Measurements from ENCODE around the gene PRDX5.

PRDX5 gene

DNA sequence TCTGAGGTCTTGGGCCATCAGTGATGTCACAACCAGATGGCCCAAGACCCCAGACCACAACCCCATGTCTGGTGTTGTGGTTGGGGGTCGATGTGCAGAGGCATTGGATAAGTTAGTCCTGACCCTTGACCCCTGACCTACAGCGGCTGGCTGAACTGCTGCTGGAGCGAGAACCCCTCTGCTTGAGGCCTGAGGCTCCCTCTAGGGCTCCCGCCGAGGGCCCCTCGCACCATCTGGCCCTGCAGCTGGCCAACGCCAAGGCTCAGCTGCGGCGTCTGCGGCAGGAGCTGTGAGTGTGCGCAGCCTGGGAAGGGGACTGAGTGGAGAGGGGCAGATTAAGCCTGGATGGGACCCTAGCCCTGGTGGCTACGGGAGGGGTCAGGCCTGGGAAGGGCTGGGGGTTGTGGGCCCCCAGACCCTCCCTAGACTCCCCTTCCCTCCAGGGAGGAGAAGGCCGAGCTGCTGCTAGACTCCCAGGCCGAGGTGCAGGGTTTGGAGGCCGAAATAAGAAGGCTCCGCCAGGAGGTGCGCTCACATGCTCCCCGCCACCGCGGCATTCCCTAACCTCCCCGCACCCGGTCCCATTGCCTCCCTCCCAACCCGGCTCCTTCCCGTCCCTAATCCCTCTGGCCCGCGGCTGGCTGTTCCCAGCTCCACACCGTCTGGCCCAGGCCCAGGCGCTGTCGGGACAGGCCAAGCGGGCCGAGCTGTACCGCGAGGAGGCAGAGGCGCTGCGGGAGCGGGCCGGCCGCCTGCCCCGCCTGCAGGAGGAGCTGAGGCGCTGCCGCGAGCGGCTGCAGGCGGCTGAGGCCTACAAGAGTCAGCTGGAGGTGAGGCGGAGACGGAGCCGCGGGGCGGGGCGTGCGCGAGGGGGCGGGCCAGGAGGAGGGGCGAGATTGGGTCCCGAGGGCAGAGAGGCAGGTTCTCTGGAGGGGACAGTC is 24.2 kb downstream of the PRDX5 start:
- Histone ChIP-seq H2AK5ac (ENCODE audit: low read depth, low read length) (peak overlapping the region; percentile 94), H3K27me3 (ENCODE audit: control insufficient read depth in 3 of 3, insufficient read depth in 3 of 3, low read depth in 1 of 3, low read length in 3 of 3) (peaks cover 0 to 41% (median 11%) of the 10 kb centered on the region in 3 experiments), H3K18ac (ENCODE audit: low read length) (peak overlapping the region; percentile 89), H4K91ac (ENCODE audit: low read depth, low read length, poor library complexity) (no peak overlapping the region), H3K27ac (replicated peaks; ENCODE audit: low read length) (no peak overlapping the region), H2BK120ac (ENCODE audit: low read depth, low read length) (peak overlapping the region; percentile 87), H2BK15ac (ENCODE audit: low read length) (peak overlapping the region; percentile 95), H3K36me3 (replicated peaks in 1 of 2; ENCODE audit: control insufficient read depth in 2 of 2, insufficient read depth in 2 of 2, low read length in 2 of 2) (no peaks in the 10 kb centered on the region), H3K14ac (ENCODE audit: low read length) (no peak overlapping the region), H3K4ac (ENCODE audit: low read length) (no peak overlapping the region), H3K23ac (ENCODE audit: low read depth, low read length, poor library complexity) (peak overlapping the region; percentile 94), H3K9ac (ENCODE audit: low read depth, low read length, poor library complexity) (peak overlapping the region; percentile 45), H3K4me1 (ENCODE audit: control insufficient read depth in 2 of 2, insufficient read depth in 1 of 2, low read depth in 1 of 2, low read length in 2 of 2) (peaks cover 6 to 16% of the 10 kb centered on the region in 2 donors), H2BK12ac (ENCODE audit: low read length) (peak overlapping the region; percentile 77), H3K4me2 (ENCODE audit: insufficient read depth, low read length, poor library complexity, severe bottlenecking) (peak overlapping the region; percentile 54), H3K79me1 (ENCODE audit: low read depth, low read length) (peaks cover 1% of the 10 kb centered on the region), H3K9me3 (replicated peaks in 1 of 2; ENCODE audit: control insufficient read depth in 2 of 2, insufficient read depth in 1 of 2, low read depth in 1 of 2, low read length in 2 of 2) (no peaks in the 10 kb centered on the region), H2BK5ac (ENCODE audit: low read length) (no peak overlapping the region), H4K8ac (ENCODE audit: low read depth, low read length) (no peak overlapping the region), H3K4me3 (ENCODE audit: low read length in 2 of 2) (peak overlapping the region in 1 of 2 donors; percentile 70), H2AFZ (ENCODE audit: low read length) (peak overlapping the region; percentile 92)
- WGBS, 2 donors (ENCODE audit: extremely low coverage in 2 of 2, insufficient read length in 2 of 2, insufficient replicate concordance in 1 of 2) = no CpG with 5 or more reads among the region's 55 CpGs
- DNase-seq (ENCODE audit: low spot score) = peak; percentile 80

DNA sequence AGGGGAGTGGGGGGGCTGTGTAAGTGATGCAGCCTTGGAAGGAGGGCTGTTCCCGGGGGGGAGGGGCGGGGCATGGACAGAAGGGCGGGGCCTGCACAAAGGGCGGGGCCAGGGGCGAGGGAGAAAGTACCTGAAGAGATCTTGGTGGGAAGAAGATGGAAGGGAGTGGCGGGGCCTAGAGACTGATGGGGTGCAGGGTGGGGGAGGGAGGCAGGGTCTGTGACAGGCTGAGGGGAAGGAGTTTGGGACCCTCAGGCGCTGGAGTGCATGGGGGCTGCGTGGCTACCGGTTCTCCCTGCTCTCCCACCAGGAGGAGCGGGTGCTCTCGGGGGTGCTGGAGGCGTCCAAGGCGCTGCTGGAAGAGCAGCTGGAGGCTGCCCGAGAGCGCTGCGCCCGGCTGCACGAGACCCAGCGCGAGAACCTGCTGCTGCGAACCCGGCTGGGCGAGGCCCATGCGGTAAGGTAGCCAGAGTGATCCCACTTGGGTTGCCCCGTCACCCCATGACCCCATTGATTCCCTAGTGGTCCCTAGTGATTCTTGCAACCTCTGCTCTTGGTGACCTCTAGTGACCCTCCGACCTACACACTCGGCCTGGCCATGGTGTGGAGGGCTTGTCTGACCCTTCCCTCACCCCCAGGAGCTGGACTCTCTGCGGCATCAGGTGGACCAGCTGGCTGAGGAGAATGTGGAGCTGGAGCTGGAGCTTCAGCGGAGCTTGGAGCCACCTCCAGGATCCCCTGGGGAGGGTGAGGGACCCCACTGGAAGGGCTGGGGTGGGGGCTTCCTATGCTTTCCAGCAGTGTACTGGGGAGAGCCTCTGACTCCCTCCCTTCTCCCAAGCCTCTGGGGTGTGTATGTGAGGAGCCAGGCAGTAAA is 25.2 kb downstream of the PRDX5 start:
- Histone ChIP-seq H2AK5ac (ENCODE audit: low read depth, low read length) (peak overlapping the region; percentile 86), H4K8ac (ENCODE audit: low read depth, low read length) (no peak overlapping the region), H3K4me1 (ENCODE audit: control insufficient read depth in 2 of 2, insufficient read depth in 1 of 2, low read depth in 1 of 2, low read length in 2 of 2) (peaks cover 8 to 16% of the 10 kb centered on the region in 2 donors), H2BK12ac (ENCODE audit: low read length) (peak overlapping the region; percentile 94), H3K4me2 (ENCODE audit: insufficient read depth, low read length, poor library complexity, severe bottlenecking) (peak overlapping the region; percentile 54), H3K79me1 (ENCODE audit: low read depth, low read length) (peaks cover 1% of the 10 kb centered on the region), H3K4me3 (ENCODE audit: low read length in 2 of 2) (no peak overlapping the region), H3K4ac (ENCODE audit: low read length) (no peak overlapping the region), H4K91ac (ENCODE audit: low read depth, low read length, poor library complexity) (no peak overlapping the region), H3K27me3 (ENCODE audit: control insufficient read depth in 3 of 3, insufficient read depth in 3 of 3, low read depth in 1 of 3, low read length in 3 of 3) (peaks cover 0 to 38% (median 11%) of the 10 kb centered on the region in 3 experiments), H3K23ac (ENCODE audit: low read depth, low read length, poor library complexity) (peak overlapping the region; percentile 45), H3K14ac (ENCODE audit: low read length) (peak overlapping the region; percentile 63), H2BK120ac (ENCODE audit: low read depth, low read length) (no peak overlapping the region), H3K27ac (replicated peaks; ENCODE audit: low read length) (no peak overlapping the region), H2BK15ac (ENCODE audit: low read length) (peak overlapping the region; percentile 91), H2BK5ac (ENCODE audit: low read length) (peak overlapping the region; percentile 72), H2AFZ (ENCODE audit: low read length) (peak overlapping the region; percentile 92), H3K9me3 (replicated peaks in 1 of 2; ENCODE audit: control insufficient read depth in 2 of 2, insufficient read depth in 1 of 2, low read depth in 1 of 2, low read length in 2 of 2) (no peaks in the 10 kb centered on the region), H3K9ac (ENCODE audit: low read depth, low read length, poor library complexity) (no peak overlapping the region), H3K18ac (ENCODE audit: low read length) (peak overlapping the region; percentile 87), H3K36me3 (replicated peaks in 1 of 2; ENCODE audit: control insufficient read depth in 2 of 2, insufficient read depth in 2 of 2, low read length in 2 of 2) (no peaks in the 10 kb centered on the region)
- no peak for DNase-seq (ENCODE audit: low spot score)
- WGBS, 2 donors (ENCODE audit: extremely low coverage in 2 of 2, insufficient read length in 2 of 2, insufficient replicate concordance in 1 of 2) = no CpG with 5 or more reads among the region's 29 CpGs

DNA sequence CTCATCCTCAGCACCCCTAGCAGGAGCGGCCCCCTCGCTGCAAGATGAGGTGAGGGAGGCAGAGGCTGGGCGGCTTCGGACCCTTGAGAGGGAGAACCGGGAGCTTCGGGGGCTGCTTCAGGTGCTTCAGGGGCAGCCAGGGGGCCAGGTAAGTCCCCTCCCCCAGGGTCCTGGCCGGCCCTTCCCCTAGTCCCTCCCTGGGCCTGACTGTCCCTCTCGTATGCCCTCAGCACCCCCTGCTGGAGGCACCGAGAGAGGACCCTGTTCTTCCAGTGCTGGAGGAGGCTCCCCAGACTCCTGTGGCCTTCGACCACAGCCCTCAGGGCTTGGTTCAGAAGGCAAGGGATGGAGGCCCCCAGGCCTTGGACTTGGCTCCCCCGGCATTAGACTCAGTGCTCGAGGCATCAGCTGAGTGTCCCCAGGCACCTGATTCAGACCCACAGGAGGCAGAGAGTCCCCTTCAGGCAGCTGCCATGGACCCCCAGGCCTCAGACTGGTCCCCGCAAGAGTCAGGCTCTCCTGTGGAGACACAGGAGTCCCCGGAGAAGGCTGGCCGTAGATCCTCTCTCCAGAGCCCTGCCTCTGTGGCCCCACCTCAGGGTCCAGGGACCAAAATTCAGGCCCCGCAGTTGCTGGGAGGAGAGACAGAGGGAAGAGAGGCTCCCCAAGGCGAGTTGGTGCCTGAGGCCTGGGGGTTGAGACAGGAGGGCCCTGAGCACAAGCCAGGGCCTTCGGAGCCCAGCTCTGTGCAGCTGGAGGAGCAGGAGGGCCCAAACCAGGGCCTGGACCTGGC is 26.0 kb downstream of the PRDX5 start:
- peak overlapping the region; percentile 28 for H3K18ac ChIP-seq (ENCODE audit: low read length)
- no peak overlapping the region for H3K4ac ChIP-seq (ENCODE audit: low read length)
- H2BK120ac ChIP-seq (ENCODE audit: low read depth, low read length) = no peak overlapping the region
- DNase-seq (ENCODE audit: low spot score) = no peak
- H3K4me1 ChIP-seq (ENCODE audit: control insufficient read depth in 2 of 2, insufficient read depth in 1 of 2, low read depth in 1 of 2, low read length in 2 of 2) = peaks cover 17 to 22% of the 10 kb centered on the region in 2 donors
- peak overlapping the region; percentile 94 for H2BK12ac ChIP-seq (ENCODE audit: low read length)
- H3K14ac ChIP-seq (ENCODE audit: low read length) = no peak overlapping the region
- H2BK5ac ChIP-seq (ENCODE audit: low read length) = peak overlapping the region; percentile 72
- H3K36me3 ChIP-seq (replicated peaks in 1 of 2; ENCODE audit: control insufficient read depth in 2 of 2, insufficient read depth in 2 of 2, low read length in 2 of 2) = no peaks in the 10 kb centered on the region
- H3K9me3 ChIP-seq (replicated peaks in 1 of 2; ENCODE audit: control insufficient read depth in 2 of 2, insufficient read depth in 1 of 2, low read depth in 1 of 2, low read length in 2 of 2) = no peaks in the 10 kb centered on the region
- H3K23ac ChIP-seq (ENCODE audit: low read depth, low read length, poor library complexity) = peak overlapping the region; percentile 89
- H2AFZ ChIP-seq (ENCODE audit: low read length) = peak overlapping the region; percentile 33
- peaks cover 0 to 36% (median 11%) of the 10 kb centered on the region in 3 experiments for H3K27me3 ChIP-seq (ENCODE audit: control insufficient read depth in 3 of 3, insufficient read depth in 3 of 3, low read depth in 1 of 3, low read length in 3 of 3)
- no peak overlapping the region for H4K8ac ChIP-seq (ENCODE audit: low read depth, low read length)
- H3K79me1 ChIP-seq (ENCODE audit: low read depth, low read length) = peaks cover 1% of the 10 kb centered on the region
- peak overlapping the region; percentile 86 for H2AK5ac ChIP-seq (ENCODE audit: low read depth, low read length)
- no peak overlapping the region for H3K9ac ChIP-seq (ENCODE audit: low read depth, low read length, poor library complexity)
- no CpG with 5 or more reads among the region's 18 CpGs for WGBS, 2 donors (ENCODE audit: extremely low coverage in 2 of 2, insufficient read length in 2 of 2, insufficient replicate concordance in 1 of 2)
- peak overlapping the region; percentile 91 for H2BK15ac ChIP-seq (ENCODE audit: low read length)
- no peak overlapping the region for H3K4me2 ChIP-seq (ENCODE audit: insufficient read depth, low read length, poor library complexity, severe bottlenecking)
- no peak overlapping the region for H3K27ac ChIP-seq (replicated peaks; ENCODE audit: low read length)
- no peak overlapping the region for H3K4me3 ChIP-seq (ENCODE audit: low read length in 2 of 2)
- no peak overlapping the region for H4K91ac ChIP-seq (ENCODE audit: low read depth, low read length, poor library complexity)

Measured in neuronal stem cell (in vitro differentiated cells).